HepG2 (cell line): ENCODE data around the gene VBP1. TPM values are rescaled to one million over a fixed set of nuclear protein-coding genes. Genes with fewer than 3 reads are reported as not detected.

Source experiments
- KDM4B ChIP-seq: sonication (generic); formaldehyde crosslinking; IDR thresholded peaks from 2 replicates; pipeline ENCODE4 v1.4.0; 2020; ENCODE audit warnings: missing genetic modification reagents
- NAIF1 ChIP-seq: sonication (generic); formaldehyde crosslinking; IDR thresholded peaks from 2 replicates; pipeline ENCODE4 v1.5.0; 2020; ENCODE audit warnings: mild to moderate bottlenecking, missing genetic modification reagents, borderline replicate concordance
- NFIB ChIP-seq: sonication (generic); formaldehyde crosslinking; IDR thresholded peaks from 2 replicates; pipeline ENCODE4 v1.9.0; 2021; ENCODE audit warnings: missing genetic modification reagents, mild to moderate bottlenecking, borderline replicate concordance
- PRPF4 ChIP-seq: fragments of 200-400 bp; formaldehyde crosslinking; IDR thresholded peaks from 2 replicates; pipeline ENCODE4 v1.6.1; 2016; ENCODE audit warnings: low read length, low read depth; ENCODE audit not compliant: poor library complexity, severe bottlenecking
- SP140L ChIP-seq: sonication (generic); formaldehyde crosslinking; IDR thresholded peaks from 2 replicates; pipeline ENCODE4 v1.4.0; 2020; ENCODE audit warnings: missing genetic modification reagents, borderline replicate concordance
- TSC22D2 ChIP-seq: sonication (generic); formaldehyde crosslinking; IDR thresholded peaks from 2 replicates; pipeline ENCODE4 v1.5.1; 2020; ENCODE audit warnings: missing genetic modification reagents, mild to moderate bottlenecking, borderline replicate concordance
- ZBTB14 ChIP-seq: sonication (generic); formaldehyde crosslinking; IDR thresholded peaks from 2 replicates; pipeline ENCODE4 v1.4.0; 2020; ENCODE audit warnings: missing genetic modification reagents
- ZNF484 ChIP-seq: sonication (generic); formaldehyde crosslinking; IDR thresholded peaks from 2 replicates; pipeline ENCODE4 v1.5.1; 2020; ENCODE audit warnings: mild to moderate bottlenecking, low read depth, missing genetic modification reagents, borderline replicate concordance
- polyA plus RNA-seq, 8 experiments: library from polyadenylated mRNA; depleted of rRNA in 3 of 8; stranded (reverse) in 7 of 8; unstranded in 1 of 8; fragments of >200 nt; fragmentation: Illumina TruSeq in 4 of 8; extraction: Trizol in 4 of 8; gene quantifications; 2 replicates each; pipeline versions ENCODE4 v1.2.1 to v1.2.3, GENCODE V29; 2011 to 2016; ENCODE audit warnings: low read depth in 4 of 8, missing spikeins in 1 of 8, mixed read lengths in 1 of 8; ENCODE audit not compliant: insufficient read depth in 1 of 8
- total RNA-seq, 5 experiments: library from RNA; depleted of rRNA; stranded (reverse); fragments of >200 nt; fragmentation: Illumina TruSeq; extraction: Trizol; gene quantifications; 2 replicates each; pipeline ENCODE4 v1.2.3, GENCODE V29; 2016; ENCODE audit warnings: low read depth in 1 of 5
- TF ChIP-seq, protein P1 (sequence below): sonication (generic); formaldehyde crosslinking; IDR thresholded peaks from 2 replicates; pipeline ENCODE4 v1.4.0; 2020; ENCODE audit warnings: missing genetic modification reagents, borderline replicate concordance

The VBP1 gene
- total and polyA plus RNA-seq, 2 of the 13 experiments (the other 11 are each of a cell fraction or from before 2014, with no cell fraction given) = 20.4 to 72.6 TPM

- TF ChIP-seq PRPF4 (no peak), ZBTB14 (no peak), KDM4B (CRISPR knock-in tag) (no peak), ZNF484 (CRISPR knock-in tag) (no peak), SP140L (CRISPR knock-in tag) (no peak), NAIF1 (no peak), NFIB (CRISPR knock-in tag) (no peak), TSC22D2 (CRISPR knock-in tag) (no peak)
- TF ChIP-seq, protein P1, sequence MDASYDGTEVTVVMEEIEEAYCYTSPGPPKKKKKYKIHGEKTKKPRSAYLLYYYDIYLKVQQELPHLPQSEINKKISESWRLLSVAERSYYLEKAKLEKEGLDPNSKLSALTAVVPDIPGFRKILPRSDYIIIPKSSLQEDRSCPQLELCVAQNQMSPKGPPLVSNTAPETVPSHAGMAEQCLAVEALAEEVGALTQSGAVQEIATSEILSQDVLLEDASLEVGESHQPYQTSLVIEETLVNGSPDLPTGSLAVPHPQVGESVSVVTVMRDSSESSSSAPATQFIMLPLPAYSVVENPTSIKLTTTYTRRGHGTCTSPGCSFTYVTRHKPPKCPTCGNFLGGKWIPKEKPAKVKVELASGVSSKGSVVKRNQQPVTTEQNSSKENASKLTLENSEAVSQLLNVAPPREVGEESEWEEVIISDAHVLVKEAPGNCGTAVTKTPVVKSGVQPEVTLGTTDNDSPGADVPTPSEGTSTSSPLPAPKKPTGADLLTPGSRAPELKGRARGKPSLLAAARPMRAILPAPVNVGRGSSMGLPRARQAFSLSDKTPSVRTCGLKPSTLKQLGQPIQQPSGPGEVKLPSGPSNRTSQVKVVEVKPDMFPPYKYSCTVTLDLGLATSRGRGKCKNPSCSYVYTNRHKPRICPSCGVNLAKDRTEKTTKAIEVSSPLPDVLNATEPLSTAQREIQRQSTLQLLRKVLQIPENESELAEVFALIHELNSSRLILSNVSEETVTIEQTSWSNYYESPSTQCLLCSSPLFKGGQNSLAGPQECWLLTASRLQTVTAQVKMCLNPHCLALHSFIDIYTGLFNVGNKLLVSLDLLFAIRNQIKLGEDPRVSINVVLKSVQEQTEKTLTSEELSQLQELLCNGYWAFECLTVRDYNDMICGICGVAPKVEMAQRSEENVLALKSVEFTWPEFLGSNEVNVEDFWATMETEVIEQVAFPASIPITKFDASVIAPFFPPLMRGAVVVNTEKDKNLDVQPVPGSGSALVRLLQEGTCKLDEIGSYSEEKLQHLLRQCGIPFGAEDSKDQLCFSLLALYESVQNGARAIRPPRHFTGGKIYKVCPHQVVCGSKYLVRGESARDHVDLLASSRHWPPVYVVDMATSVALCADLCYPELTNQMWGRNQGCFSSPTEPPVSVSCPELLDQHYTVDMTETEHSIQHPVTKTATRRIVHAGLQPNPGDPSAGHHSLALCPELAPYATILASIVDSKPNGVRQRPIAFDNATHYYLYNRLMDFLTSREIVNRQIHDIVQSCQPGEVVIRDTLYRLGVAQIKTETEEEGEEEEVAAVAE = no peak
These were observed 26.0 kb downstream of the VBP1 start (continued) for GRCh38 chrX:155242300-155242699.
